GM12874 (cell line): ENCODE results near the gene FRMD4A.

Experiments used
- CTCF ChIP-seq: IDR thresholded peaks from 2 replicates; pipeline ENCODE4 v1.5.1; 2011; ENCODE audit warnings: low read depth, mild to moderate bottlenecking, control low read depth, low read length, moderate library complexity; ENCODE audit not compliant: insufficient read depth

FRMD4A gene

DNA sequence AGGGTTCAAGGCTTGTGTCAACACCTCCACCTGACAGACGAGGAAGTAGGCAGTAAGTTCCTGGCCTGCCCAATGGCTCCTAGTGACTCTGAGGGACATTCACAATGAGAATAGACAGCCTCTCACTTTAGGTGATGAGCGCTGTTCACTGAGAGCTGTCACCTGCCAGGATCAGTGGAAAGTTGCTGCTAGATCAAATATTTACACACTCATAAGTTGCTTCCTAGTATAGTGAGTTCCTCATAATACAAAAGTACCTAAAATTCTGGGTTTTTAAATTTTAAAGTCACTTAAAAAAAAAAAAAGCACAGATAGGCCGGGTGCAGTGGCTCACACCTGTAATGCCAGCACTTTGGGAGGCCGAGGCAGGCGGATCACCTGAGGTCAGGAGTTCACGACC lies 423.2 kb downstream of the FRMD4A start:
- no peak for TF ChIP-seq CTCF

- no peak for TF ChIP-seq CTCF
Measured at GRCh38 chr10:13905281-13905680, 425.4 kb downstream of the FRMD4A start.

GRCh38 chr10:13904064-13904463 lies 426.7 kb downstream of the FRMD4A start:
- no peak for TF ChIP-seq CTCF

GRCh38 chr10:13902868-13903587 lies 427.7 kb downstream of the FRMD4A start:
- no peak for TF ChIP-seq CTCF

DNA sequence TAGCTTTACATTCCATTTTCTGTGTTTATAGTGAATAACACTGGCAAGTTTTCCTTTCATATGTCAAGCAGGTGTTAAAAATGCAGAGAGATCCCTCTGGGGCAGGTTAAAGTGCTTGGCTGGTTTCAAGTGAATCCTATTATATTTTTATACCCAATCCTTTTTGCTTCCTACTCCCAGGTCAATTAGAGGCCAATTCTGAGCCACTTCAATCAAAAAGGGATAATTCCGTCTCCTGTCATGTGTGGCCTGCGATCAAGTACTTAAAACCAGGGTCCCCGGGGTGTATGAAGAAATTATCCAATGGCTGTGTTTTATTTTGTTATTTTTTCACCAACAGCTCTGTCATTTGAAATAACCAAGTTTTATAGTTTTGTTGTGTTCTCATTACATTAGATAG lies 430.8 kb downstream of the FRMD4A start:
- no peak for TF ChIP-seq CTCF

DNA sequence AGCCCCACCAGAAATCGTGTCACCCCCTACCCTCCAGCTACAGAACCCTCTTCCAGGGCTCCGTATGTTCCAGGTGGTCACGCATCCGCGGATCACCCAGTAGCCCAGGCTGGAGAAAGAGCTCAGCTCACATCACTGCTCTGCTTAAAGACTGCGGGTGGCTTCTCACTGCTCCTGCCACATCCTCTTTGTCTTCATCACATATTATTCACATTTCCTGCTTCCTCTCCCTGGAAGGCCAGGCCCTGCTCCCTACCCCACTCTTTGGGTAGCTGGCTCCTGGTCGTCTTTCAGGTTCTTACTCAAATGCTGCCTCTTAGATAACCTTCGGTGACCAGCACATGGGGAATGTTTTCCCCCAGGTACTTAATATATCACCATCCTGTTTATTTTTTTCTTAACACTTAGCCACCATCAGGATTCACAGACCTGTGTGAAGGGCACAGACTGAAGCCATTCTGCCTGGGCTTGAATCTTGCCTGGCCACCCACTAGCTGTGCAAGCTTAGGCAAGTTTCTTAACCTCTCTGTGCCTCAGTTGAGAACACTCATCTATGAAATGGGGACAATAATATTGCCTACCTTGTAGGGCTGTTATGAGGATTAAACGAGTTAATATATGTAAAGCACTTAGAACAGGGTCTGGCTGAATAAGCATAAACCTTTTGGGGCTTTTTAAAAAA lies 436.2 kb downstream of the FRMD4A start:
- TF ChIP-seq CTCF: no peak

- no peak for TF ChIP-seq CTCF
Measured at GRCh38 chr10:13893926-13894325, 436.8 kb downstream of the FRMD4A start.
